HL-60 (cell line): ENCODE results near the gene VASH2.

Source experiments
- CTCF ChIP-seq: IDR thresholded peaks from one replicate; pipeline ENCODE4 v1.5.1; 2011; ENCODE audit warnings: low read length, control low read depth, inconsistent platforms; ENCODE audit not compliant: insufficient read depth
- GABPA ChIP-seq: IDR thresholded peaks from 2 replicates; pipeline ENCODE4 v1.6.1; 2012; ENCODE audit warnings: low read depth
- POLR2AphosphoS5 ChIP-seq: IDR thresholded peaks from 2 replicates; pipeline ENCODE4 v1.6.1; 2012; ENCODE audit warnings: low read depth
- REST ChIP-seq: IDR thresholded peaks from 2 replicates; pipeline ENCODE4 v1.6.1; 2012; ENCODE audit warnings: low read depth; ENCODE audit not compliant: insufficient replicate concordance

- TF ChIP-seq CTCF, result no peak
- TF ChIP-seq REST, result no peak
- TF ChIP-seq POLR2AphosphoS5, result no peak
- no peak for TF ChIP-seq GABPA
Measured at GRCh38 chr1:212970085-212970484, 19.7 kb downstream of the VASH2 start.
